GM23338 (cell line): ENCODE results near the gene MCUR1.

Source experiments
- CREB1 ChIP-seq: fragments of 250-450 bp; sonication (Bioruptor Pico); IDR thresholded peaks from 2 replicates; pipeline ENCODE4 v1.5.0; 2020; ENCODE audit warnings: low read depth, mild to moderate bottlenecking, moderate library complexity
- EZH2 ChIP-seq: fragments of 200-600 bp; sonication (generic); IDR thresholded peaks from one replicate; pipeline ENCODE4 v1.8.0; 2017; ENCODE audit warnings: antibody characterized with exemption, mild to moderate bottlenecking, low read depth; ENCODE audit not compliant: unreplicated experiment
- EZH2phosphoT487 ChIP-seq: fragments of 200-600 bp; sonication (generic); IDR thresholded peaks from one replicate; pipeline ENCODE4 v1.8.1; 2018; ENCODE audit warnings: antibody characterized with exemption; ENCODE audit not compliant: unreplicated experiment
- JUNB ChIP-seq: IDR thresholded peaks from one replicate; pipeline ENCODE4 v1.6.1; 2016; ENCODE audit warnings: antibody characterized with exemption; ENCODE audit not compliant: unreplicated experiment
- NANOG ChIP-seq: IDR thresholded peaks from 2 replicates; pipeline ENCODE4 v1.6.1; 2016; ENCODE audit warnings: antibody characterized with exemption, borderline replicate concordance
- POLR2AphosphoS5 ChIP-seq: IDR thresholded peaks from 2 replicates; pipeline ENCODE4 v1.6.1; 2016; ENCODE audit warnings: antibody characterized with exemption, low read depth
- REST ChIP-seq: IDR thresholded peaks from one replicate; pipeline ENCODE4 v1.6.1; 2018; ENCODE audit warnings: antibody characterized with exemption; ENCODE audit not compliant: unreplicated experiment
- STAT1 ChIP-seq: IDR thresholded peaks from one replicate; pipeline ENCODE4 v1.6.1; 2016; ENCODE audit warnings: antibody characterized with exemption; ENCODE audit not compliant: unreplicated experiment
- ZNF114 ChIP-seq: fragments of 250-450 bp; sonication (Bioruptor Pico); IDR thresholded peaks from 2 replicates; pipeline ENCODE4 v1.5.0; 2020; ENCODE audit warnings: mild to moderate bottlenecking, moderate library complexity
- ZNF331 ChIP-seq: fragments of 250-450 bp; sonication (Bioruptor Pico); IDR thresholded peaks from 2 replicates; pipeline ENCODE4 v1.5.0; 2020; ENCODE audit warnings: low read depth, mild to moderate bottlenecking, moderate library complexity
- TF ChIP-seq, protein P1 (sequence below), 2 experiments: fragments of 200-600 bp in 1 of 2; sonication (generic) in 1 of 2; conservative IDR thresholded peaks; 2 replicates each; pipeline versions ENCODE4 v1.5.1 to v1.6.1; 2016 to 2017; ENCODE audit warnings: antibody characterized with exemption in 2 of 2, low read depth in 2 of 2, mild to moderate bottlenecking in 2 of 2, moderate library complexity in 1 of 2
- TF ChIP-seq, protein P2 (sequence below): fragments of 250-450 bp; sonication (Bioruptor Pico); IDR thresholded peaks from 2 replicates; pipeline ENCODE4 v1.5.0; 2020; ENCODE audit warnings: mild to moderate bottlenecking, moderate library complexity
- TF ChIP-seq, protein P3 (sequence below): IDR thresholded peaks from 2 replicates; pipeline ENCODE4 v1.6.1; 2016; ENCODE audit warnings: antibody characterized with exemption

DNA sequence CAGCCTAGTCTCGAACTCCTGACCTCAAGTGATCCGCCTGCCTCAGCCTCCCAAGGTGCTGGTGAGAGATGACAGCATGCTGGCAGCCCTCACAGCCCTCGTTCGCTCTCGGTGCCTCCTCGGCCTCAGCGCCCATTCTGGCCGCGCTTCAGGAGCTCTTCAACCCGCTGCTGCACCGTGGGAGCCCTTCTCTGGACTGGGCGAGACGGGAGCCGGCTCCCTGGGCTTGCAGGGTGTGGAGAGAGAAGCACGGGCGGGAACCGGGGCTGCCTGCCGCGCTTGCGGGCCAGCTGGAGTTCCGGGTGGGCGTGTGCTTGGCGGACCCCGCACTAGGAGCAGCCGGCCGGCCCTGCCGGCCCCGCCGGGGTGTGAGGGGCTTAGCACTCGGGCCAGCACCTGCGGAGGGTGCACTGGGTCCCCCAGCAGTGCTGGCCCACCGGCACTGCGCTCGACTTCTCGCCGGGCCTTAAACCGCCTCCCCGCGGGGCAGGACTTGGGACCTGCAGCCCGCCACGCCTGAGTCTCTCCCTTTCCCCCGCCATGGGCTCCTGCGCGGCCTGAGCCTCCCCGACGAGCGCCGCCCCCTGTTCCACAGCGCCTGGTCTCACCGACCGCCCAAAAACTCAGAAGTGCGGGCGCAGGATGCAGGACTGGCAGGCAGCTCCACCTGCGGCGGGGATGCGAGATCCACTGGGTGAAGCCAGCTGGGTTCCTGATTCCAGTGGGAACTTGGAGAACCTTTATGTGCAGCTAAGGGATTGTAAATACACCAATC is 71.2 kb downstream of the MCUR1 start:
- TF ChIP-seq POLR2AphosphoS5 (no peak), ZNF114 (CRISPR knock-in tag) (no peak), EZH2 (no peak), EZH2phosphoT487 (no peak), STAT1 (no peak), REST (no peak), JUNB (no peak), CREB1 (CRISPR knock-in tag) (no peak), NANOG (no peak), ZNF331 (CRISPR knock-in tag) (no peak)
- TF ChIP-seq, protein P1, sequence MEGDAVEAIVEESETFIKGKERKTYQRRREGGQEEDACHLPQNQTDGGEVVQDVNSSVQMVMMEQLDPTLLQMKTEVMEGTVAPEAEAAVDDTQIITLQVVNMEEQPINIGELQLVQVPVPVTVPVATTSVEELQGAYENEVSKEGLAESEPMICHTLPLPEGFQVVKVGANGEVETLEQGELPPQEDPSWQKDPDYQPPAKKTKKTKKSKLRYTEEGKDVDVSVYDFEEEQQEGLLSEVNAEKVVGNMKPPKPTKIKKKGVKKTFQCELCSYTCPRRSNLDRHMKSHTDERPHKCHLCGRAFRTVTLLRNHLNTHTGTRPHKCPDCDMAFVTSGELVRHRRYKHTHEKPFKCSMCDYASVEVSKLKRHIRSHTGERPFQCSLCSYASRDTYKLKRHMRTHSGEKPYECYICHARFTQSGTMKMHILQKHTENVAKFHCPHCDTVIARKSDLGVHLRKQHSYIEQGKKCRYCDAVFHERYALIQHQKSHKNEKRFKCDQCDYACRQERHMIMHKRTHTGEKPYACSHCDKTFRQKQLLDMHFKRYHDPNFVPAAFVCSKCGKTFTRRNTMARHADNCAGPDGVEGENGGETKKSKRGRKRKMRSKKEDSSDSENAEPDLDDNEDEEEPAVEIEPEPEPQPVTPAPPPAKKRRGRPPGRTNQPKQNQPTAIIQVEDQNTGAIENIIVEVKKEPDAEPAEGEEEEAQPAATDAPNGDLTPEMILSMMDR (conservative IDR thresholded peaks at IDR 0.05; ENCODE audit: low read depth in 2 of 2), result no peak
- TF ChIP-seq, protein P2, sequence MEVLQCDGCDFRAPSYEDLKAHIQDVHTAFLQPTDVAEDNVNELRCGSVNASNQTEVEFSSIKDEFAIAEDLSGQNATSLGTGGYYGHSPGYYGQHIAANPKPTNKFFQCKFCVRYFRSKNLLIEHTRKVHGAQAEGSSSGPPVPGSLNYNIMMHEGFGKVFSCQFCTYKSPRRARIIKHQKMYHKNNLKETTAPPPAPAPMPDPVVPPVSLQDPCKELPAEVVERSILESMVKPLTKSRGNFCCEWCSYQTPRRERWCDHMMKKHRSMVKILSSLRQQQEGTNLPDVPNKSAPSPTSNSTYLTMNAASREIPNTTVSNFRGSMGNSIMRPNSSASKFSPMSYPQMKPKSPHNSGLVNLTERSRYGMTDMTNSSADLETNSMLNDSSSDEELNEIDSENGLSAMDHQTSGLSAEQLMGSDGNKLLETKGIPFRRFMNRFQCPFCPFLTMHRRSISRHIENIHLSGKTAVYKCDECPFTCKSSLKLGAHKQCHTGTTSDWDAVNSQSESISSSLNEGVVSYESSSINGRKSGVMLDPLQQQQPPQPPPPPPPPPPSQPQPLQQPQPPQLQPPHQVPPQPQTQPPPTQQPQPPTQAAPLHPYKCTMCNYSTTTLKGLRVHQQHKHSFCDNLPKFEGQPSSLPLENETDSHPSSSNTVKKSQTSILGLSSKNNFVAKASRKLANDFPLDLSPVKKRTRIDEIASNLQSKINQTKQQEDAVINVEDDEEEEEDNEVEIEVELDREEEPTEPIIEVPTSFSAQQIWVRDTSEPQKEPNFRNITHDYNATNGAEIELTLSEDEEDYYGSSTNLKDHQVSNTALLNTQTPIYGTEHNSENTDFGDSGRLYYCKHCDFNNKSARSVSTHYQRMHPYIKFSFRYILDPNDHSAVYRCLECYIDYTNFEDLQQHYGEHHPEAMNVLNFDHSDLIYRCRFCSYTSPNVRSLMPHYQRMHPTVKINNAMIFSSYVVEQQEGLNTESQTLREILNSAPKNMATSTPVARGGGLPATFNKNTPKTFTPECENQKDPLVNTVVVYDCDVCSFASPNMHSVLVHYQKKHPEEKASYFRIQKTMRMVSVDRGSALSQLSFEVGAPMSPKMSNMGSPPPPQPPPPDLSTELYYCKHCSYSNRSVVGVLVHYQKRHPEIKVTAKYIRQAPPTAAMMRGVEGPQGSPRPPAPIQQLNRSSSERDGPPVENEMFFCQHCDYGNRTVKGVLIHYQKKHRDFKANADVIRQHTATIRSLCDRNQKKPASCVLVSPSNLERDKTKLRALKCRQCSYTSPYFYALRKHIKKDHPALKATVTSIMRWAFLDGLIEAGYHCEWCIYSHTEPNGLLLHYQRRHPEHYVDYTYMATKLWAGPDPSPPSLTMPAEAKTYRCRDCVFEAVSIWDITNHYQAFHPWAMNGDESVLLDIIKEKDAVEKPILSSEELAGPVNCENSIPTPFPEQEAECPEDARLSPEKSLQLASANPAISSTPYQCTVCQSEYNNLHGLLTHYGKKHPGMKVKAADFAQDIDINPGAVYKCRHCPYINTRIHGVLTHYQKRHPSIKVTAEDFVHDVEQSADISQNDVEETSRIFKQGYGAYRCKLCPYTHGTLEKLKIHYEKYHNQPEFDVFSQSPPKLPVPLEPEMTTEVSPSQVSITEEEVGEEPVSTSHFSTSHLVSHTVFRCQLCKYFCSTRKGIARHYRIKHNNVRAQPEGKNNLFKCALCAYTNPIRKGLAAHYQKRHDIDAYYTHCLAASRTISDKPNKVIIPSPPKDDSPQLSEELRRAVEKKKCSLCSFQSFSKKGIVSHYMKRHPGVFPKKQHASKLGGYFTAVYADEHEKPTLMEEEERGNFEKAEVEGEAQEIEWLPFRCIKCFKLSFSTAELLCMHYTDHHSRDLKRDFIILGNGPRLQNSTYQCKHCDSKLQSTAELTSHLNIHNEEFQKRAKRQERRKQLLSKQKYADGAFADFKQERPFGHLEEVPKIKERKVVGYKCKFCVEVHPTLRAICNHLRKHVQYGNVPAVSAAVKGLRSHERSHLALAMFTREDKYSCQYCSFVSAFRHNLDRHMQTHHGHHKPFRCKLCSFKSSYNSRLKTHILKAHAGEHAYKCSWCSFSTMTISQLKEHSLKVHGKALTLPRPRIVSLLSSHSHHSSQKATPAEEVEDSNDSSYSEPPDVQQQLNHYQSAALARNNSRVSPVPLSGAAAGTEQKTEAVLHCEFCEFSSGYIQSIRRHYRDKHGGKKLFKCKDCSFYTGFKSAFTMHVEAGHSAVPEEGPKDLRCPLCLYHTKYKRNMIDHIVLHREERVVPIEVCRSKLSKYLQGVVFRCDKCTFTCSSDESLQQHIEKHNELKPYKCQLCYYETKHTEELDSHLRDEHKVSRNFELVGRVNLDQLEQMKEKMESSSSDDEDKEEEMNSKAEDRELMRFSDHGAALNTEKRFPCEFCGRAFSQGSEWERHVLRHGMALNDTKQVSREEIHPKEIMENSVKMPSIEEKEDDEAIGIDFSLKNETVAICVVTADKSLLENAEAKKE, result no peak
- TF ChIP-seq, protein P3, sequence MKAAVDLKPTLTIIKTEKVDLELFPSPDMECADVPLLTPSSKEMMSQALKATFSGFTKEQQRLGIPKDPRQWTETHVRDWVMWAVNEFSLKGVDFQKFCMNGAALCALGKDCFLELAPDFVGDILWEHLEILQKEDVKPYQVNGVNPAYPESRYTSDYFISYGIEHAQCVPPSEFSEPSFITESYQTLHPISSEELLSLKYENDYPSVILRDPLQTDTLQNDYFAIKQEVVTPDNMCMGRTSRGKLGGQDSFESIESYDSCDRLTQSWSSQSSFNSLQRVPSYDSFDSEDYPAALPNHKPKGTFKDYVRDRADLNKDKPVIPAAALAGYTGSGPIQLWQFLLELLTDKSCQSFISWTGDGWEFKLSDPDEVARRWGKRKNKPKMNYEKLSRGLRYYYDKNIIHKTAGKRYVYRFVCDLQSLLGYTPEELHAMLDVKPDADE, result no peak
